Stimulated activated CD8-positive, alpha-beta memory T cell treated with anti-CD3 and anti-CD28 coated beads, Interleukin-2, amount 100 ng/mL, for 1 hour (primary cell): ENCODE data around the gene PIK3R5.

Source experiments
- DNase-seq, 2 donors: peaks; one replicate each; pipeline ENCODE4 v3.0.0-alpha.2; 2020; ENCODE audit warnings: low read depth in 2 of 2

PIK3R5 gene

DNA sequence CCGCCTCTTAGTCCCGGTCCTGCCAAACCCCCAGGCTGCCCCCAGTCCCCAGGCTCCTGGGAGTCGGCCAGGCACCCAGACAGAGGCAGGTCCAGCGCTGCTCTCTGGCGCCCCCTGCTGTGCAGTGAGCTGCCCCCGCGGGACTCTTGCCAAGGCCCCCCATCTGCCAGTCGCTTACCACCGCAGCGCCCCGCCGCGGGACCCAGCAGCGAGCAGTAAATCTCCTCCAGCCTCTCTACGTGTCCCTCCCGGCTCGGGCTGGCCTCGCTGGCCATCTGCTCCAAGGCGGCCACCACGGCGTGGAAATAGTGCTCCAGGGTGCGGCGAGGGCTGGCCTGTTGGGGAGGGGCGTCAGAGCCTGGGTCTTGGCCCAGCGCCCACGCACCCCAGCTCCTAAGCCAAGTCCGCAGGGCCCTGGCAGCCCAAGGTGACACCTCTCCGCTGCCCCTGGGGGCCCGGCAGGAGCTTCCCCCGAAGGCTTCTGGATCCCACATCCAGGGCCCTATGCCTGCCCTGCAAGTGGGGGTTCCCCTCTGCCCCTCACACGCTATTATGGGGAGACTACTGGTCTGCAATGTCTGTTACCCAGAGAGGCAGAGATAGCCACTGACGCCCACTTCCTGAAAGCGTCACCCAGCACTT, 132.7 kb downstream of the PIK3R5 start:
- no peak for DNase-seq

DNA sequence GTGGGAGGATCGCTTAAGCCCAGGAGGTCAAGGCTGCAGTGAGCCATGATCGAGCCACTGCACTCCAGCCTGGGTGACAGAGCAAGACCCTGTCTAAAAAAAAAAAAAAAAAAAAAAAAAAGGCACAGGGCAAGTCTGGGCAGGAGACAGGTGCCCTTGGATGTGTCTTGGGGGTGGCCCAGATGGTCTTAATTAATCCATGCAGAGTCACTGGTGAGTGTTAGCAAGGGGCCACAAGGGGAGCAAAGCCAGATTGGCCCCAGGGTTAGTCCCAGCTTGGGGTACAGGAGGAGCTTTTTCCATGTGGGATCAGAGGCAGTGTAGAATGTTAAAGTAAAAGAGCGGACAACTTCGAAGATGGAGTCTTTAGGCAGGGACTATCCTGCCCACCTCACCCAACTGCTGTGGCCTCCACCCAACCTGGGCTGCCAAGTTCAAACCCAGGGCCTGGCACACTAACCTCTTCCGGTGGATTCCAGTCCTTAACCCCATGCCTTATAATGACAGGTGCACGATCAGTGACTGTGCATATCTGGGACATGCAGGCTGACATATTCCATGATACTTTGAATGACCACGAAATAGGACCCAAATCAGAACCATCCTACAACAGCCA, 134.2 kb downstream of the PIK3R5 start:
- no peak for DNase-seq

DNA sequence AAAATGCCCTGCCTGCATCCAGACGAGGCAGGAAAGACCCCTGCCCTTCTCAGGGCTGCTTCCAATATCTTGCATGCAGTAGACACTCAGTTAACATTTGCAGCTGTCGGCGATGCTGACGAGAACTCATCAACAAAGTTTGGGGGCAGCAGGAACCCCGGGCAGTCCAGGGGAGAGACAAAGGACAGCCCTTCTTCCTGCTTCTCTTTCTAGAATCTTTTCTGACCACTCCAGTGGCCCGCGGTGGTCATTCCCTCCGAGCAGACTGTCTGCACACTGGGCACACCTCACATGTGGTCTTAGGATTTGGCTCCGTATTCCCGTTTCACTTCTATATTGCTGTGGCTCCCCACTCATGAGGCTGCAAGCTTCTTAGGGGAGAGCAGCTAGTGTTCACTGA, 135.4 kb downstream of the PIK3R5 start:
- no peak for DNase-seq

DNA sequence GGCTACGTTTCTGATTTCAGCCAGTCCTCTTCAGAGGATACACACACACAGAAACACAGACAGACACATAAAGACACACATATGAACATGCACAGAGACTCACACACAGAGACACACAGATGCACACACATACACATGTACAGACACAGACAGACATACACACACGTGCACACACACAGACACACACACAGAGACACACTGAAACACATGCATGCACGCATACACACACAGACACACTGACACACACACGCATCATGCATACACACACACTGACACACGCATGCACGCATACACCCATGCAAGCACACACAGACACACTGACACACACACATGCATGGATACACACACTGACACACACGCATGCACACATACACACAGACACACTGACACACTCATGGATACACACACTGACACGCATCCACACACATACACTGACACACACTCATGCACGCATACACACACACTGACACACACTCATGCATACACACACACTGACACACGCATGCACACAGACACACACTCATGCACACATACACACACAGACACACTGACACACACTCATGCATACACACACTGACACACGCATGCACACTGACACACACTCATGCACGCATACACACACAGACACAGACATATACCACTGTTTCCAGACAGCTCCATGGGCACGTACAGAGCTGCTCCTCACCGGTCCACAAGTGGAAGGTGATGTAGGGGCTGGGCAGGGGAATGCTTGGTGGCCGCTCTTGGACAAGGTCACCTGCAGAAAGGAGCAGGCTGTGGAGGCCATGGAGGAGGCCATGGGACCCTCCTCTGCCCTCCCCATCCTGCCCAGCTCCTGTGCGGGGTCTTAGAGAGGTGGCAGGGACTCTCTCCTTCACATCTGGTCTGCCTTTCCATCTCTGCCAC, 136.2 kb downstream of the PIK3R5 start:
- DNase-seq = no peak
